HG02981 (cell line): ENCODE results near the gene TPK1.
A peak's percentile ranks its signal among the peaks of the same experiment; 100 is the strongest.
"Not testable (repeated sequence)": the region's sequence is repeated elsewhere in the genome, so short reads cannot be mapped to it uniquely, and the experiment has no call there.

Experiments
- ATAC-seq: cut with Tn5 transposase; IDR thresholded peaks from one replicate; pipeline ENCODE4 v1.9.1; 2021; ENCODE audit warnings: mild to moderate bottlenecking, moderate library complexity; ENCODE audit not compliant: unreplicated experiment

The TPK1 gene

GRCh38 chr7:144729226-144729625 lies 106.6 kb downstream of the TPK1 start:
- no peak for ATAC-seq

GRCh38 chr7:144728551-144728950 lies 107.3 kb downstream of the TPK1 start:
- ATAC-seq = no peak

DNA sequence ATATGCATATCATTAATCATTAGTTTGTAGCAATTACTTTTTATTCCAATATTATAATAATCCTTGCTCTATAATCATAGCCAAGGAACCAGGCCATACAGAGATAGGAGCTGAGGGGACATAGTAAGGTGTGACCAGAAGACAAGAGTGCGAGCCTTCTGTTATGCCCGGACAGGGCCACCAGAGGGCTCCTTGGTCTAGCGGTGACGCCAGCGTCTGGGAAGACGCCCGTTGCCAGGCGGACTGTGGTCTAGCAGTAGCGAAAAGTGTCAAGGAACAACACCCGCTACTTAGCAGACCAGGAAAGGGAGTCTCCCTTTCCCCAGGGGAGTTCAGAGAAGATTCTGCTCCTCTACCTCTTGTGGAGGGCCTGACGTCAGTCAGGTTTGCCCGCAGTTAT lies 109.0 kb downstream of the TPK1 start:
- ATAC-seq = not testable (repeated sequence)

DNA sequence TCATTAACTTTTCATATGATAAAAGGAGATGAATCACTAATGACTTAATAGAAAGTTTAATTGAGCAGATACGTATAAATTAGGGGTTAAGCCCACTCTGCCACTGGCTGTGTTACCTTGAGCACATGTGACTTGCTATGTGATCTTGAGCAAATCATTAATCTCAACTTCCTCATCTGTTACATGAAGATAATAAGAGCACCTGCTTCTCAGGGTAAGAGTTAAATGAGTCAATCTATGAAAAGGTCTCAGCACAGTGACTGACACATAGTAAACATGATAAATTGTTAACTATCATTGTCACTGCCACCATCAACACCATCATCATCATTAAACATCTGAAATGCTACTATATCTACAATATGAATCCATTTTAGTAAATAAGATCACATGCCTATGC lies 110.8 kb downstream of the TPK1 start:
- ATAC-seq = peak; percentile 100

DNA sequence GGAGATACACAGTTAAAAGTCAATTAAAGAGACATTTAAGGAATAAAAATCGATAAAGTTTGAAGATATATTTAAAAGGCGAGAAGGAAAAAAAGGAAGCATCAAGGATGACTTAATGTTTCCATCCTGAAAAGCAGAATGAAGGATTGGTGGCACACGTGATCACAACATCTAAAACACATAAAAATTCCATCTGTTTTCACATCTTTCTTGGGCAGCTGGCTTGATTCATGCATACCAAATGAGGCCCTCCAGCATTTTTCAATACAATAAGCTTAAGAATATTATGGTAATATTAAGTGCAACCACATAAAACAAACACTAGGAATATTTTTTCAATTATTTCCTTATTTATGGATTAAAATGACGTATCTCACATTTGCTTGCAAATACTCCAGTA lies 112.6 kb downstream of the TPK1 start:
- ATAC-seq = no peak

- ATAC-seq = no peak
These were observed 115.1 kb downstream of the TPK1 start for GRCh38 chr7:144720710-144721109.

DNA sequence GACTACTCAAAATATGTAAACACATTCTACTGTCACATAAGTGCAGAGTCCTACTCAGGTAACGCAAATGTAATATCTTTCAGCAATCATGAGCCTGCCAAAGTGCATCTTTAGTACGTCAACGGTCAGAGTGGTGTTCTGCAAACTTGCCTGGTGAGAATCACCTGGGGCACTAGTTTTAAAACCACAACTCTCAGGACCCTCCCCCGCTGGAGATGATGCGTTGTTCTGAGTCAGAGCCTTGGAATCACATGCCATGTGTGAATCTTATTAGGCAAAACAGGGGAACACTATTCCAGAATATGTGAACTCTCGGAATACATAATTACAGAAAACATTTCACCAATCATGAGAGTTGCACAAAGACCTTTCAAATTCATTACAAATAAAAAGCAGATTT lies 115.7 kb downstream of the TPK1 start:
- no peak for ATAC-seq

GRCh38 chr7:144717720-144718119 lies 118.1 kb downstream of the TPK1 start:
- ATAC-seq = no peak

- ATAC-seq = no peak
These were observed 122.0 kb downstream of the TPK1 start for GRCh38 chr7:144713850-144714249.

GRCh38 chr7:144710791-144711190 lies 125.1 kb downstream of the TPK1 start:
- no peak for ATAC-seq

GRCh38 chr7:144709066-144709465 lies 126.8 kb downstream of the TPK1 start:
- no peak for ATAC-seq

- no peak for ATAC-seq
These were observed 144.6 kb downstream of the TPK1 start for GRCh38 chr7:144691240-144691639.

DNA sequence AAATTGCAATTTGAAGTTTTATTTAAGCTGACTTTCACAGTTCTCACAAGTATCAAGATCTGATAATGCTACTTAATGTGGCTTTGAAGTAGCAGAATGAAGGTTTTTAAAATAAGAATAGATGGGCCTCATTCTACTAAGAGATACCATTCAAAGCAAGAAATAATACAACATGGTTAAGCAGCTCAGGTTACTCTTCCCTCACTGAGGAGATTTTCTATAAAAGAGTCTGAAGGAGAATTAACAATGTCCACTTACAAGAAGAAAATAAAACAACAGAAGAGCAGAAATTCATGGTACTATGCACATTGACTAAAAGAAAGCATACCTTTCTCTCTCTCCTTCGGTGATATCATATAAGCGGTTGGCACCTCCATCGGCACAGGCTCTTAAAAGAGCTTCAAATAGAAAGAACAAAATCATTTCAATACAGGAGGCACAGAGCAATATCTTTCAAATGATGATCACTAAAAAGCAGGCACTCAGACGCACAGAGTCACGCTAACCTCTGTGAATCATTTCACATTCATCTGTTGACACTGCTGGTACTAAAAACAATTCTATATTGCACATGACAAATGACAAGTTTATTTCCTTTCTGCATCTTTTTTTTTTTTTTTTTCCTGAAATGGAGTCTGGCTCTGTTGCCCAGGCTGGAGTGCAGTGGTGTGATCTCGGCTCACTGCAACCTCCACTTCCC lies 153.1 kb downstream of the TPK1 start:
- ATAC-seq = no peak

DNA sequence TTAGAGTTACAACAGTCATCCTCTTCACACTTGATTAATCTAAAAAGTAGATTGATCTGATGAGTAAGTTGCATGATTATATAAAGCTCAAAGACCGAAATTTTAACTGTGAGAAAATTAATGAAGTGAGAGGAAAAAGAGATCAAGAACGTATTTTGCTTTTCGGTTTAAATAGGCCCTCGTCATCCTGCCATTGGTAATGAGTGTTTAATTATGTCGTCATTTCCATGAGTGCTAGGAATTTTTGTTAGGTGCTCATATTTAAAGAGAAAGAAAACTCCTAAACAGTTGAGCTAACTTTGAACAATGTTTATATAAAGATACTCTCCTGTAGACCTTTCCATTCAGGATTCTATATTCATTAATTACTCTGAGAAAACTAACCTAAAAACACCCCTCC lies 159.4 kb downstream of the TPK1 start:
- no peak for ATAC-seq

DNA sequence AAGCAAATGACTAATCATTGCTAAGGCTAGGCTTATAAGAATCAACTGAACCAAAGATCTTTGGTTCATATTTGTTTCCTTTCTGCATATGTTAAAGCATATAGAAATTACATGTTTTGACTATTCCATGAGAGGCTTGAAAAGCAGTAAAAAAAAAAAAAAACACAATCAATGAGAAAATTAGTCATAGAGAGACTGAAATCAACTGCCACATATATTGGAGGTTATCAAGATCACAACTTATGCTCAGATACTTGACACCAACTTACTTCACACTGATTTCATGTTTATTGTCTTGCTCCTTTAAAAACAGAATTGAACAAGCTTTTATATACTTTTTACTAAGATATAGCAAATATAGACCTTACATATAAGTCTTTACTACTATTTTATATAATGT lies 161.3 kb downstream of the TPK1 start:
- ATAC-seq = no peak

DNA sequence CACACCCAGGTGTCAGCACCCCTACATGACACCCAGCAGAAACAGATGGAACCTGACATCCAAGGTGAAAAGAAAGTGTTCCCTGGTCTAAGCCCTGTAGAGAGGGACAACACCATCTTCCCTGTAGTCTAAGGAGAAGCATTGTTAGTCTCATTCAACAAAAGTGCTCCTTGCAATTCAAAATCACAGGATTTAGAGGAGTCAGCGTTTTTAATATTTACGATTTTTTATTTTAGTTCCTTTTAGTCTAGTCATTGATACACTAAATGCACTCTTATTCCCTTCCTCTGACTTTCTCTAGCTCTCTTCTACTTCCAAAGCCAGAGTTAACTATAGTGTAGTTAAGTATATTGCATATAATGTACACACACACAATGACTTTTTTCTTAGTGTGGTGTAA lies 163.0 kb downstream of the TPK1 start:
- no peak for ATAC-seq

DNA sequence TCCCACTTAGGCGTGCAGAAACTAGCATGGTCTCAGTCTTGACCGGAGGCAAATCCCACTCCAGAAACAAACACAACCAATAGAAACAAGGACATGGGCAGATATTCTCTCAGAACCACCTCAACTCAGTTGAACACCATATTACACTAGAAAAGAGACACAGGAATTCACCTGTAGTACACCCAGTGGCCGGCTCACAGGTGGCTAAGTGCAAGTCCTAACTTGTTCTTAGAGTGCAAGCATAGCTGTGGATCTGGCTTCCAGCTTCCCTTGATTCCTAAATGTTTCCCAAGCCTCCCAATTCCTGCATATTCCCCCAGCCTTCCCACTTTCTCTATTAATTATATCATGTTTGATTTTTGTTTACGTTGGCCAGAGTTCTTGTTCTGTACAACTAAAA lies 164.4 kb downstream of the TPK1 start:
- ATAC-seq = no peak

GRCh38 chr7:144670218-144670617 lies 165.6 kb downstream of the TPK1 start:
- no peak for ATAC-seq

- ATAC-seq = no peak
These were observed 167.3 kb downstream of the TPK1 start for GRCh38 chr7:144668503-144668902.

DNA sequence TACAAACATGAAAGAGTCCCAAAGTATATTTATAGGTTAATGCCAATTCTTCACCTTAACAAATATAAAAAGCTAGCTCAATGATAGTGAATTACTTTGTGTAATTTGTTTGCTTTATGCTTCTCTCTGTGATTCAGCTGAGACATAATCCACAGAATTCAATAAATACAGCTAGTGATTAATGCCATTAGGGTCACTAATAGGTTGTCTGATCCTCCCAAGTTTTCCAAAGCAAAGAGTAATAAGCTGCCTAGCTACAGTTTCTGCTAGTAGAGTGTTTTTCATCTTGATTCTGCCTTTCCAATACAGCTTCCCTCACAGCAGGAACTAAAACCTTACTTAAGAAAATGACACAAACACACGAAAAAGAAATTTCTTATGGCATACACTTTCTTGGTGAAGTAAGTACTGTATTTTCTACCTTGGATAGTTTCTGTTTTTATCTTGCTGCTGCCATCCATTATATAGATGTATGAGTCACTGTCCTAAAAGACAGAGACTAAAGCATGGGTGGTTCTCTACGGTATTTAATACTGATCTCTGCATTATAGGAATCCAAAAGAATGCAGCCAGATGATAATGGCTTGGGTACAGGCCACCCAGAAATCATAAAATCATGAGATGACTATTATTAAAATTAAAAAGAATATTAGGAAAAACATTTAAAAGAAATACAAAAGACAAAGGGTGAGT lies 170.0 kb downstream of the TPK1 start:
- ATAC-seq = no peak

DNA sequence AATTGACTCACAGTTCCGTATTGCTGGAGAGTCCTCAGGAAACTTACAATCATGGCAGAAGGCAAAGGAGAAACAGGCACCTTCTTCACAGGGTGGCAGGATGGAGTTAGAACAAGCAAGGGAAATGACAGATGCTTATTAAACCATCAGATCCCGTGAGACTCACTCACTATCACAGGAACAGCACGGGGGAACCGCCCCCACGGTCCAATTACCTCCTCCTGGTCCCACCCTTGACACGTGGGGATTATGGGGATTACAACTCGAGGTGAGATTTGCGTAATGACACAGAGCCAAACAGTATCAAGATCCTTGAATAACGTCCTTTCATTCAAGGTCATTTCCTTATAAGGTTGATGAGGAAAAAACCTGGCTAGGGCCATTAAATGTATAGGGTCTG lies 176.6 kb downstream of the TPK1 start:
- no peak for ATAC-seq

GRCh38 chr7:144656965-144657517 lies 178.8 kb downstream of the TPK1 start:
- ATAC-seq = no peak
